Immature natural killer cell (primary cell): Measurements from ENCODE around the gene OR6K3. TPM values are rescaled to one million over a fixed set of nuclear protein-coding genes. Genes with fewer than 3 reads are reported as not detected.
"Not testable (repeated sequence)": the region's sequence is repeated elsewhere in the genome, so short reads cannot be mapped to it uniquely, and the experiment has no call there.

Experiments
- DNase-seq, 3 donors: peaks; one replicate each; pipeline ENCODE4 v3.0.0; 2022; ENCODE audit warnings: mixed read lengths in 1 of 3
- H3K27ac Mint-ChIP-seq, 6 donors: one replicate each; pipeline ENCODE4 v1.8.0; 2020; ENCODE audit warnings: mixed read lengths in 6 of 6, mild to moderate bottlenecking in 5 of 6, inconsistent platforms in 4 of 6, moderate library complexity in 3 of 6
- H3K27me3 Mint-ChIP-seq, 3 donors: one replicate each; pipeline ENCODE4 v1.8.0; 2020 to 2021; ENCODE audit warnings: low read depth in 3 of 3, mild to moderate bottlenecking in 3 of 3, mixed read lengths in 3 of 3, moderate library complexity in 3 of 3, inconsistent platforms in 1 of 3
- H3K36me3 Mint-ChIP-seq, 3 donors: one replicate each; pipeline ENCODE4 v1.8.0; 2020; ENCODE audit warnings: mixed read lengths in 3 of 3, inconsistent platforms in 2 of 3, mild to moderate bottlenecking in 2 of 3
- H3K4me1 Mint-ChIP-seq, 2 donors: one replicate each; pipeline ENCODE4 v1.8.0; 2020; ENCODE audit warnings: inconsistent platforms in 2 of 2, mild to moderate bottlenecking in 2 of 2, mixed read lengths in 2 of 2, moderate library complexity in 1 of 2
- H3K4me3 Mint-ChIP-seq, 5 donors: one replicate each; pipeline ENCODE4 v1.8.0; 2020; ENCODE audit warnings: mild to moderate bottlenecking in 5 of 5, mixed read lengths in 5 of 5, inconsistent platforms in 3 of 5, moderate library complexity in 3 of 5
- H3K9me3 Mint-ChIP-seq, 6 donors: one replicate each; pipeline ENCODE4 v1.8.0; 2020; ENCODE audit warnings: mild to moderate bottlenecking in 6 of 6, mixed read lengths in 6 of 6, inconsistent platforms in 4 of 6, moderate library complexity in 3 of 6
- polyA plus RNA-seq, 3 donors: library from polyadenylated mRNA; unstranded; fragments of 300-500 nt; fragmentation: Illumina TruSeq; gene quantifications; one replicate each; pipeline ENCODE4 v1.2.3, GENCODE V29; 2021

OR6K3 gene
- polyA plus RNA-seq, 3 donors from 2014 or later = not detected

GRCh38 chr1:158706096-158706495, 14.4 kb downstream of the OR6K3 start:
- peaks cover 3 to 8% (median 3%) of the 10 kb centered on the region in 3 donors for H3K27me3 Mint-ChIP-seq
- no peaks in the 10 kb centered on the region for H3K9me3 Mint-ChIP-seq
- H3K27ac Mint-ChIP-seq = no peak overlapping the region
- H3K4me1 Mint-ChIP-seq = no peaks in the 10 kb centered on the region
- H3K36me3 Mint-ChIP-seq = no peaks in the 10 kb centered on the region
- no peak for DNase-seq
- H3K4me3 Mint-ChIP-seq = no peak overlapping the region

DNA sequence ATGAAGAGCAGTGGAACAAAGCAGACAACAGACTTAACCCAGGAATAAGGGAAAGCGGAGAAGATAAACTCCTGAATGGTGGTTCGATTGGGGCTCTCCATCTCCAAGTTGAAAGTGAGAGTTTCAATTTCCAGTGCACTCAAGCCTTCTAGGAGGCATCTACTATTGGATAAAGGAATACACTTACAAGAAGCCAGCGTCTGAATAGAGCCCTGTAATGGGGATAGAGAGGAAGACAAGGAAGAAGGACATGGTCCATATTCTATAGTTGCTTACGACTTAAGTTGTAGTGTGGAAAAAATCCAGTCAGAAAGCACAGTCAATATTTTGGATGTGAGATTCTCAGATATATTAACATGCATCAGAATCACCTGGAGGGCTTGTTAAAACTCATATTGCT, 20.0 kb downstream of the OR6K3 start, which contains the start of gene OR6K2:
Gene OR6K2 (minus strand): TSS at position 101 of the 400 bp plus-strand sequence. CDS start 0 bp downstream, at position 101.
- H3K27ac Mint-ChIP-seq = no peak within 1 kb of the TSS
- H3K4me3 Mint-ChIP-seq = no peak within 1 kb of the TSS
- DNase-seq = no peak
- H3K4me1 Mint-ChIP-seq = no peaks in the 10 kb centered on the region
- H3K9me3 Mint-ChIP-seq = no peaks in the 10 kb centered on the region
- no peaks in the 10 kb centered on the region for H3K36me3 Mint-ChIP-seq
- H3K27me3 Mint-ChIP-seq = peaks cover 0 to 4% (median 1%) of the 10 kb centered on the region in 3 donors

DNA sequence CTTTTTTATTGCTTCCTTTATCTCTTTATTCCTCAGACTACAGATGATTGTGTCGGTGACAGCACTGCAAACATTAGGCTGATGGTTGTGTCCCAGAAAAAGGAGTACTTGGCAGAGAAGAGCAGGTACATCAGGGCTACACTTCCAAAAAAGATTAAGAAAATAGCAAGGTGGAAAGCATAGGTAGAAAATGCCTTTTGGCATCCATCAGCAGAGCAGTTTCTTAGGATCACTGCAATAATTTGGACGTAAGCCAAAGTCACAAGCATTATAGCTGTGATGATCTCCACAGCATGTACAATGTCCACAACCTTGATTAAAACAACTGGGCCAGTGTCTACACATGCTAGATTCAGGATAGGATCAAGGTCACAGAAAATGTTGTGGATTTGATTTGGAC, 25.9 kb downstream of the OR6K3 start:
- Mint-ChIP-seq H3K4me3 (no peak overlapping the region), H3K9me3 (peaks cover 0 to 2% (median 0%) of the 10 kb centered on the region in 6 donors), H3K27ac (no peak overlapping the region), H3K4me1 (no peaks in the 10 kb centered on the region), H3K36me3 (no peaks in the 10 kb centered on the region), H3K27me3 (peaks cover 0 to 8% (median 2%) of the 10 kb centered on the region in 3 donors)
- no peak for DNase-seq

DNA sequence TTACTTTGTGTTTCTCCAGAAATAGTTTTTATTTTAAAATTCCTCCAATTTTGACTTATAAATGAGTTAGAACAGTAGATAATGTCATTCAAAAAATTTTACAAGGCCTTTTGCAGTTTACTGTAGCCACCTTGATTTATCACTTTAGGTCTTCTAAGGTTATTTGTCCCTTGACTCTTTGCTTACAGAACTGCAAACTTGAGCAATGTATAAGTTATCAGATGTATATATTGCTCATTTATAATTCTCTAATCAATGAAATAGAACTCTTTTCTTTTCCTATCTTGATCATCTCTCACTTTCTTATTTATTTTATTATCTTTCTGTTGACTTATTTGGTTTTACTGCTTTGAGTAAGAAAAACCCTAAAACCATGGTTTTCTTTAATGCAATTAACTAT, 28.2 kb downstream of the OR6K3 start:
- Mint-ChIP-seq H3K27ac (no peak overlapping the region), H3K36me3 (no peaks in the 10 kb centered on the region), H3K4me1 (no peaks in the 10 kb centered on the region), H3K9me3 (peaks cover 0 to 2% (median 0%) of the 10 kb centered on the region in 6 donors), H3K27me3 (peaks cover 0 to 8% (median 2%) of the 10 kb centered on the region in 3 donors), H3K4me3 (no peak overlapping the region)
- DNase-seq = no peak

DNA sequence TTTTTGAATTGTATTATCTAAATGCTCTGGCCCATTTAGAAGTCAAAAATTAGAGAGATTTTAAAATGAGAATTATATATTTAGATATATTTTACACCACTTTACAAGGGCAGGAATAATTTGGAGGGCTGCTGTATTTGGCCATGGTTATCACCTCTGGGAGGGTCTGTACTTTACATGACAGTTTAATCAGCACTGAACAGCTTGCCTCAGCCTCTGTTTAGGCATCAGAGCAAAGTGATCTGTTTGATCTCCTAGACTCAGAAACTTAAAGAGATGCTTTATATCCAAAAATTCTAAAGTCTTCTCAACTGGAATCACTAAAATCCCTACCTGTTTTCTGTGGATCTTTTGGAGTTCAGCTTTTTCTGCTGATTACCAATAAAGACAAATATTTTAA, 28.6 kb downstream of the OR6K3 start:
- Mint-ChIP-seq H3K4me3 (no peak overlapping the region), H3K9me3 (peaks cover 0 to 4% (median 0%) of the 10 kb centered on the region in 6 donors), H3K27me3 (peaks cover 0 to 8% (median 2%) of the 10 kb centered on the region in 3 donors), H3K27ac (no peak overlapping the region), H3K4me1 (no peaks in the 10 kb centered on the region), H3K36me3 (no peaks in the 10 kb centered on the region)
- DNase-seq = no peak

- not testable (repeated sequence) for H3K4me1 Mint-ChIP-seq, H3K9me3 Mint-ChIP-seq, H3K27me3 Mint-ChIP-seq, DNase-seq, H3K4me3 Mint-ChIP-seq, H3K27ac Mint-ChIP-seq, H3K36me3 Mint-ChIP-seq
Measured at GRCh38 chr1:158691149-158691548, 29.4 kb downstream of the OR6K3 start.

DNA sequence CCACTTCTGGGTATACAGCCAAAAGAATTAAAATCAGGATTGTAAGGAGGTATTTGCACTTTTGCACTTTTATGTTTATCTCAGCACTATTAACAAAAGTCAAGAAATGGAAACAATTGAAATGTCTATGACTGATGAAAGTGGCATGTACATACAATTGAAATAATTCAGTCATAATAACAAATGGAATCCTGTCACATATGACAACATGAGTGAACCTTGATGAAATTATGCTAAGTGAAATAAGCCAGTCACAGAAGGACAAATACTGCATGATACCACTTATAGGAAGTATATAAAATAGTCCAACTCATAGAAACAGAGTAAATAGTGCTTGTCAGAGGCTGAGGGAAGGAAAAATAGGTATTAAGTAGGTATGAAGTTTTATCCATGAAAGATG, 30.6 kb downstream of the OR6K3 start:
- Mint-ChIP-seq H3K27ac (no peak overlapping the region), H3K36me3 (no peaks in the 10 kb centered on the region), H3K9me3 (peaks cover 0 to 4% (median 0%) of the 10 kb centered on the region in 6 donors), H3K27me3 (peaks cover 2 to 4% (median 3%) of the 10 kb centered on the region in 3 donors), H3K4me3 (no peak overlapping the region), H3K4me1 (no peaks in the 10 kb centered on the region)
- no peak for DNase-seq

DNA sequence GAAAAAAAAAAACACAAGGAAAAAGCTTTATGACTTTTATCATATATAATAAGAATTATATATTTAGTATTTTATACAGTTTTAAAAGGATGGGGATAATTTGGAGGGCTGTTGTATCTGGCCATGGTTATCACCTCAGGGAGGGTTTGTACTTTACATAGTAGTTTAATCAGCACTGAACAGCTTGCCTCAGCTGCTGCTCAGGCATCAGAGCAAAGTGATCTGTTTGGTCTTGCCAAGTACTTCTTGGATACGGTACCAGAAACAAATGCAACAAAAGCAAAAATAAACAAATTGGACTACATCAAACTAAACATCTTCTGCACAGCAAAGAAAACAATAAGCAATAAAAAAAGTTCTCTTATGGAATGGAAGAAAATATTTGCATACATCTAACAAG, 31.4 kb downstream of the OR6K3 start:
- H3K27ac Mint-ChIP-seq = no peak overlapping the region
- no peak overlapping the region for H3K4me3 Mint-ChIP-seq
- no peaks in the 10 kb centered on the region for H3K36me3 Mint-ChIP-seq
- peaks cover 2 to 5% (median 3%) of the 10 kb centered on the region in 3 donors for H3K27me3 Mint-ChIP-seq
- no peaks in the 10 kb centered on the region for H3K4me1 Mint-ChIP-seq
- peaks cover 0 to 4% (median 0%) of the 10 kb centered on the region in 6 donors for H3K9me3 Mint-ChIP-seq
- no peak for DNase-seq

- H3K36me3 Mint-ChIP-seq, H3K4me3 Mint-ChIP-seq, DNase-seq, H3K27me3 Mint-ChIP-seq, H3K4me1 Mint-ChIP-seq, H3K27ac Mint-ChIP-seq, H3K9me3 Mint-ChIP-seq: not testable (repeated sequence)
Measured at GRCh38 chr1:158688343-158688742, 32.2 kb downstream of the OR6K3 start.

DNA sequence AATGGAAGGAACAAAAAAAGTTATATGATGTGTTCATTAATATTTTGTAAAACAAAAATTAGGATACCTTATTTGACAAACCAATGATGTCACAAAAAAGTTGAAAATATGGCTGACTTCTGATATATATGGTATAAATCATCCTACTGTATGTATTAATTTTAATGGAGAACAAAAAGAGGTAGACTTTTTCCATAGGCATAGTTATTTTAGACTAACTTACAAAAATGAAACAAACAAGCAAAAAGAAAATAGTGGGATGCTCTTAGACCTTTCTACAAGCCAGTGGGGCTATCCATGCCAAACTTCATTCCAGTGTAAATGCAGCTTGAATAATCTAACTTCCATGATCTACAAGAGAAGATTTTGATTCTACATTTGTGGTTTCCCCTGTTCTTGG, 33.5 kb downstream of the OR6K3 start:
- Mint-ChIP-seq H3K27me3 (peaks cover 2 to 5% (median 3%) of the 10 kb centered on the region in 3 donors), H3K9me3 (peaks cover 0 to 4% (median 0%) of the 10 kb centered on the region in 6 donors), H3K4me3 (no peak overlapping the region), H3K4me1 (no peaks in the 10 kb centered on the region), H3K36me3 (no peaks in the 10 kb centered on the region), H3K27ac (no peak overlapping the region)
- no peak for DNase-seq

DNA sequence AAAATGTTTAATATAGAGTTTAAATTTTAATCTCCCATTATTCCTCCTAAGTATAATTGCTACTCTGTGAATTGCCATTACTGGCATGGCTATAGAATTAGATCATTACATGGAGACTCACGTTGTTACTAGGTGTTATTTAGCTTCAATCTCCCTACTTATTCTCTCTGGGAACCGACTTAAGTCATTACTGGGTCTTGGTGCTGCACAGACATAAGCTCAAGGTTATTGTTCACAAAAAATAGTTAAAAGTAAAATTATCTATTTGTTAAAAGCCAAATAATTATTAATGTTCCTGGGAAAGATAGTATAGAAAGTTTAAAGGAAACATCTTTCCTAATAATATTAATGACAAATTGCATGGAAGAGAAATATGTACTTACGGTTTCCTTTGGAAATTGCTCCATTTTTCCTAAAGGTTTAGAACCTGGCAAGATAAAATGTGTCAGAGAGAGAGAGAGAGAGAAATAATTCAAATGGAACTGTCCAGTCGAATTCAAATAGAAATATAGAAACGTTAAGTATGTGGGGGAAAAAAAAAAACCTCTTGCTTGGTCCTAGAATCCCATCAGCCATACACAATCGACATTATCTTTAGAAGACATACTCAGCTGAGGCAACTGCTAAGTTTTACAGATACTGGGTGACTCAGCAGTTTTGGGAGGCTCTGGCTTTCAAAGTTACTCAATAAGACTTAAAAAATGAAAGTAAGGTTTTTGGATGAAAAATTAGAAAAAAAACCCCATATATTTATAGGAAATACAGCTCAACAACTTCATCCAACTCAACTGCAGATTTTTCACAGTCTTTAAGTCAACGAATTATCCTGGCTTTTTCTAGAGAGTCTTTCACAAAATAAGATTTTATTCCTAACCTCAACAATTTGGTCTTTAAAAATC, 34.2 kb downstream of the OR6K3 start, which contains the start of gene SPTA1:
Gene SPTA1 (minus strand): TSS at position 605 of the 899 bp plus-strand sequence. CDS start 198 bp downstream, at position 407.
- DNase-seq = no peak
- no peaks in the 10 kb centered on the region for H3K36me3 Mint-ChIP-seq
- no peak within 1 kb of the TSS for H3K27ac Mint-ChIP-seq
- H3K27me3 Mint-ChIP-seq = peaks cover 2 to 5% (median 3%) of the 10 kb centered on the region in 3 donors
- no peaks in the 10 kb centered on the region for H3K4me1 Mint-ChIP-seq
- H3K4me3 Mint-ChIP-seq = no peak within 1 kb of the TSS
- peaks cover 0 to 4% (median 0%) of the 10 kb centered on the region in 6 donors for H3K9me3 Mint-ChIP-seq

- Mint-ChIP-seq H3K27ac (no peak overlapping the region), H3K27me3 (peaks cover 2 to 3% (median 3%) of the 10 kb centered on the region in 3 donors), H3K36me3 (no peaks in the 10 kb centered on the region), H3K4me3 (no peak overlapping the region), H3K4me1 (no peaks in the 10 kb centered on the region), H3K9me3 (peaks cover 0 to 4% (median 0%) of the 10 kb centered on the region in 6 donors)
- DNase-seq = no peak
Measured at GRCh38 chr1:158685085-158685484, 35.4 kb downstream of the OR6K3 start.

GRCh38 chr1:158681606-158682005, 38.9 kb downstream of the OR6K3 start:
- Mint-ChIP-seq H3K4me3 (no peak overlapping the region), H3K27me3 (peaks cover 3 to 4% (median 3%) of the 10 kb centered on the region in 3 donors), H3K36me3 (peaks cover 0 to 4% (median 4%) of the 10 kb centered on the region in 3 donors), H3K27ac (no peak overlapping the region), H3K9me3 (no peaks in the 10 kb centered on the region), H3K4me1 (no peaks in the 10 kb centered on the region)
- no peak for DNase-seq

GRCh38 chr1:158679289-158679688, 41.2 kb downstream of the OR6K3 start:
- H3K4me1 Mint-ChIP-seq = peaks cover 3 to 6% of the 10 kb centered on the region in 2 donors
- no peaks in the 10 kb centered on the region for H3K9me3 Mint-ChIP-seq
- peaks cover 0 to 2% (median 0%) of the 10 kb centered on the region in 3 donors for H3K27me3 Mint-ChIP-seq
- DNase-seq = no peak
- no peak overlapping the region for H3K4me3 Mint-ChIP-seq
- peaks cover 0 to 4% (median 4%) of the 10 kb centered on the region in 3 donors for H3K36me3 Mint-ChIP-seq
- H3K27ac Mint-ChIP-seq = no peak overlapping the region
